ENCODE measurements around the gene PNMA3. TPM values are rescaled to one million over a fixed set of nuclear protein-coding genes. Genes with fewer than 3 reads are reported as not detected.
"Not testable (repeated sequence)": the region's sequence is repeated elsewhere in the genome, so short reads cannot be mapped to it uniquely, and the experiment has no call there.

Gene PNMA3, protein sequence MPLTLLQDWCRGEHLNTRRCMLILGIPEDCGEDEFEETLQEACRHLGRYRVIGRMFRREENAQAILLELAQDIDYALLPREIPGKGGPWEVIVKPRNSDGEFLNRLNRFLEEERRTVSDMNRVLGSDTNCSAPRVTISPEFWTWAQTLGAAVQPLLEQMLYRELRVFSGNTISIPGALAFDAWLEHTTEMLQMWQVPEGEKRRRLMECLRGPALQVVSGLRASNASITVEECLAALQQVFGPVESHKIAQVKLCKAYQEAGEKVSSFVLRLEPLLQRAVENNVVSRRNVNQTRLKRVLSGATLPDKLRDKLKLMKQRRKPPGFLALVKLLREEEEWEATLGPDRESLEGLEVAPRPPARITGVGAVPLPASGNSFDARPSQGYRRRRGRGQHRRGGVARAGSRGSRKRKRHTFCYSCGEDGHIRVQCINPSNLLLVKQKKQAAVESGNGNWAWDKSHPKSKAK
- 1.2 TPM for total RNA-seq

DNA sequence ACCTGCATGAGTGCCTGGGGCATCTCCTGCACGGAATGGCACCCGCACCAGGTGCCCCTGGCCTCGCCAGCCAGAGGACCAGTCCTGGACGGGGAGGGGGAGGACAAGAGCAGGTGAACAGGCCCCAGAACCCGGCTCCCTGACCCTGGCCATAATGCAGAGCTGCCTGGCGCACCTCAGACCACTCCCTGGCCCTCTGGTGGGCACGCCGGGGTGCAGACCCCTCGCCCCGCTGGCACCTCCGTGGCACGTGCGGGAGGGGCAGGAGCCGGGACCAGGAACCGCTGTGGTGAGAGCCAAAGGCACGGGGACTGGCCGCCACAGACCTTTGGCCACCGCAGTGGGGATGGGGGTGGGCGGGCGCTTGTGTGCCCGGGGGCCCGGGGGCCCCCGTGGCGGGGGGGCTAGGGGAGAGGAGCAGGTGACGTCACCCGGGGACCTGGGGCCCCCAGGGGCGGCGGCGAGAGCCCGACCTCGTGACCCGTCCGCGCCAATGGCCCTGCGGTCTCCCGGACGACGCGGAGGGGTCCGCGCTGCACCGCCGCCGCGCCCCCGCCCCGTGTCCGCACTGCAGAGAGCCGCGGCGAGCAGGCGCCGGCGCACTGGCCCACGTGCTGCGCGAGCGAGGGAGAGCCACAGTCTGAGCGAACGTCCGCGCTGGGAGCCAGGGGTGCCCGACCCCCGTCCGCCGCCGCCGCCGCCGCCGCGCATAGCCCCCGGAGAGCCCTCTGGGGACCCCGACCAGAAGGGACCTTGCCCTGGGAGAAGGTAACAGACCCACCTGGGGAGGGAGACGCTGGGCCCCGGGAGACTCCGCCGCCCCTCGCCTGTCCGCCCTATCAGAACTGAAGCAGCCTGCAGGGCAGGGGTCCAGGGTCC is at the start of gene PNMA3:
Gene PNMA3 (plus strand): TSS at position 600 of the 879 bp plus-strand sequence. CDS start 586 bp downstream, outside the sequence.
- no peak for DNase-seq (ENCODE audit: low spot score)

DNA sequence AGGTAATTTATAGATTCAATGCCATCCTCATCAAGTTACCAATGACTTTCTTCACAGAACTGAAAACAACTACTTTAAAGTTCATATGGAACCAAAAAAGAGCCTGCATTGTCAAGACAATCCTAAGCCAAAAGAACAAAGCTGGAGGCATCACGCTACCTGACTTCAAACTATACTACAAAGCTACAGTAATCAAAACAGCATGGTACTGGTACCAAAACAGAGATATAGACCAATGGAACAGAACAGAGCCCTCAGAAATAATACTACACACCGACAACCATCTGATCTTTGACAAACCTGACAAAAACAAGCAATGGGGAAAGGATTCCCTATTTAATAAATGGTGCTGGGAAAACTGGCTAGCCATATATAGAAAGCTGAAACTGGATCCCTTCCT is 39.1 kb upstream of the PNMA3 start:
- not testable (repeated sequence) for DNase-seq (ENCODE audit: low spot score)

DNA sequence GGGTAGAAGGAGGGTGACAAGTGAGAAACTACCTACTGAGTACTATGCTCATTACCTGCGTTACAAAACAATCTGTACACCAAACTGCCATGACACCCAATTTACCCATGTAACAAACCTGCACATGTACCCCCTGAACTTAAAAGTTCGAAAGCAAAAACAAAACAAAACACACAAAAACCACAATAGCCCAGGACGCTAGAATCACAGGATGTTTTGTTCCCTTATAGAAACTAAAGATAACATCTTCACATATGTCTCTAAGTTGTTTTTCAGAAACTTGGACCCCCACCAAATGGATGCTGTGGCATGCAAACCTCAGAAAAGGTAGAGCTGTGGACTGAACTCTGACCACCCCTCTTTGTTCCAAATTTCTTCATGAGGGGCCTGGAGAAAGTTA is 37.1 kb upstream of the PNMA3 start:
- DNase-seq (ENCODE audit: low spot score) = no peak

DNA sequence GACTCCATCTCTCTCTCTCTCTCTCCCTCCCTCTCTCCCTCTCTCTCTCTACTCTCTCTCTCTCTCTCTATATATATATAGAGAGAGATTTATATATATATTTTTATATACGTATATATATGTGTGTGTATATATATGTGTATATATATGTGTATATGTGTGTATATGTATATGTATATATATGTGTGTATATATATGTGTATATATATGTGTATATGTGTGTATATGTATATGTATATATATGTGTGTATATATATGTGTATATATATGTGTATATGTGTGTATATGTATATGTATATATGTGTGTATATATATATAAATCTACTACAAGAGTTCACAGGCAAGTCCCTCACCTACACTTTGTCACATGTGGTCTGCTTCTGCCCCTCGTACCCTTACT is 29.8 kb upstream of the PNMA3 start:
- not testable (repeated sequence) for DNase-seq (ENCODE audit: low spot score)

DNA sequence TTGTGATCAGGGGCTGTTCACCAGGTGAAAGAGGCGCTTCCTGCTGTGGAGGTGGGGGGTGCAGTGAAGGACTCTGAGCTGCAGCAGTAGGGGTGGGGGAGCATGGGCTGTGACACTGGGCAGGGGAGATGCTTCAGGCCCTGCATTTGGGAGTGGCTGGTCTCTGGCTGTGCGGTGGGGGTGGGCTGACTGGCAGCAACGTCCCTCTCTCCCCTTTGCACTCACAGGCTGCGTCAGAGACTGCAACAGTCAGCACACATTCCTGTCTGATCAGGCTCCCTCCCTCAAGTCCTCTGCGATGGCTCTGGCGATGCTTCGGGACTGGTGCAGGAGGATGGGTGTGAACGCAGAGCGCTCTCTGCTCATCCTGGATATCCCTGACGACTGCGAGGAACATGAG is 27.8 kb upstream of the PNMA3 start:
- DNase-seq (ENCODE audit: low spot score) = not testable (repeated sequence)

DNA sequence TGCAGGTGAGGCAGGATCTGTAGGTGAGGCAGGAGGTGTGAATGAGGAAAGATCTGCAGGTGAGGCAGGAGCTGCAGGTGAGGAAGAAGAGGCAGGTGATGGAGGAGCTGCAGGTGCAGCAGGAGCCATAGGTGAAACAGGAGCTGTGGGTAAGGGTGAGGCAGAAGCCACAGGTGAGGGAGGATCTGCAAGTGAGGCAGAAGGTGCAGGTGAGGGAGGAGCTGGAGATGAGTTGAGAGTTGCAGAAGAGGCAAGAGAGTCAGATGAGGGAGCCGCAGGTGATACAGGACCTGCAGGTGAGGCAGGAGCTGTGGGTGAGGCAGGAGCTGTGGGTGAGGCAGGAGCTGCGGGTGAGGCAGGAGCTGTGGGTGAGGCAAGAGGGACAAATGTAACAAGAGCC is 27.1 kb upstream of the PNMA3 start:
- no peak for DNase-seq (ENCODE audit: low spot score)

DNA sequence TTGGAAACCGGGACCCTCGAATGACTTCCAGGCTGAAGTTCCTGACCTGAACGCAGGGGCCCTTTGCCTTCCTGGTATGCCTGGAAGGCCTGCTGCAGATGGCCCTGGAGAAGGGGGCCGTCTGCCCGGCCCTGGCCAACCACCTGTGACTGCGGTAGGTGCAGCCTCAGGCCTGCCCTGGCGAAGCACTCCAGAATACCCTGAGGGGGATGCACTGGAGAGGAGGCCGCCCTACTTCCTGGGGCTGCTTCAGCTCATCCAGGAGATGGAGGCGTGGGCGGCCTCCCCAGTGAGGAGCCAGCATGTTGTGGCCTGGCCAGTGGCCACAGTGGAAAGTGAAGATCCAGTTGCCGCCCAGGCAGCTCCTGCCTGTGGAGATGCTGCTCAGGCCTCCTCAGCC is 26.4 kb upstream of the PNMA3 start:
- DNase-seq (ENCODE audit: low spot score) = no peak

DNA sequence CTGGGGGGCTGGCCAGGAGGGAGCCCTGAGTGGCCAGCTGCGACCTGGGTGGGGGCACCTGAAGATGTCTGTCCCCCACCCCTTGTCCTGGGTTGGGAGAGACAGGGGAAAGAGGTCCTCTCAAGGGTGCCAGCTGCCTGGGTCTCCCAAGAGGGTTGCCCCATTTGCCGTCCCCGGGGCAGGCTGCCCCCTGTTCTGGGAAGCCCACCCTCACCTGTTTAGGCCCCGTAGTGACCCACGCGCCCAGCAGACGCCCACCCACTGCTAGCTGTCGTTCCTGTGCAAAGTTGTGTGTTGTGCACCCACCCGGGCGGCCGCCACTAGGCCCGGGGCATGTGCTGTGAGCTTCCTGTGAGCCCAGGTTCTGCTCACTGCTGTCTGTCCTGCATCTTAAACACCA is 25.5 kb upstream of the PNMA3 start:
- DNase-seq (ENCODE audit: low spot score) = no peak

DNA sequence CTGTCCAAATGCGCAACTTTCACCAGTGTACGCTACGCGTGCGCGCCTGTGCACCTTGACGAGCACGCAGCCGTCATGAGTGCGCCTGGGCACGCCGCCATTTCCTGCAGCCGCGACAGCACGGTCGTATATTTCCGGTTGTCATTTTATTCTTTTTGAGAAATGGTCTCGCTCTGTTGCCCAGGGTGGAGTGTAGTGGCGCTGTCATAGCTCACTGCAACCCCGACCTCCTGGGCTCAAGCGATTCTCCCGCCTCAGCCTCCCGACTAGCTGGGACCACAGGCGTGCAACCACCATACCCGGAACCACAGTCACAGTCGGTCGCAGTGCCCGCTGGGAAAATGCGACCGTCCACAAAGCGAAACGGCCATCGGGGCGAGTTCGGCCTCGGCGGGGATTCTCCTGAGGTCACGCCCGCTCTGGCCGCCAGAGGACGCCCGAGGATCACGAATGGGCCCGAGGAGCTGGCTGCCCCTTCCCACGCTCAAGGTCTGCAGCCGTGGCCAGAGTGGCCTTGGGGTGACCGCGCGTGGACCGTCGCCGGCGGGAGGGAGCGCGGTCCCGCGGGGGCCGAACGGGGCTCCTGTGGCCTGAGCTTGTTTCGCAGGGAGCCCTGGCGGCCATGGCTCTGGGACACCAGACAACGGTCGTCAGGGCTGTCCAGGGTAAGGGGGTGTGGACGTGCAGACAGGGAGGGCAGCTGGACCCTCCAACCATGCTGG is 23.7 kb upstream of the PNMA3 start:
- peak; percentile 74 for DNase-seq (ENCODE audit: low spot score)

DNA sequence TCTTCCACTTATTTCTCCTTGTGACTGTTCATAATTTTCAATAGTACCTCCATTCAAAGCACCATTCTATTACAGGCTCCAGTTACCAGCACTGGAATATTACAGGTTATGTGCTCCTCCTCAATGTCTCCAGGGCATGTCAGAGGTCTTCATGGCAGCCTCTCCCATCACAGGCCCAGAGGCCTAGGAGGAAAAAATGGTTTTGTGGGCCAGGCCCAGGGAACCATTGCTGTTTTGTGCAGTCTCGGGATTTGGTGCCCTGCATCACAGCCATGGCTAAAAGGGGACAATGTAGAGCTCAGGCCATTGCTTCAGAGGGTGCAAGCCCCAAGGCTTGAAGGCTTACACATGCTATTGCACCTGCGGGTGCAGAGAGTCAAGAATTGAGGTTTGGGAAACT is 7.2 kb upstream of the PNMA3 start:
- DNase-seq (ENCODE audit: low spot score) = no peak

DNA sequence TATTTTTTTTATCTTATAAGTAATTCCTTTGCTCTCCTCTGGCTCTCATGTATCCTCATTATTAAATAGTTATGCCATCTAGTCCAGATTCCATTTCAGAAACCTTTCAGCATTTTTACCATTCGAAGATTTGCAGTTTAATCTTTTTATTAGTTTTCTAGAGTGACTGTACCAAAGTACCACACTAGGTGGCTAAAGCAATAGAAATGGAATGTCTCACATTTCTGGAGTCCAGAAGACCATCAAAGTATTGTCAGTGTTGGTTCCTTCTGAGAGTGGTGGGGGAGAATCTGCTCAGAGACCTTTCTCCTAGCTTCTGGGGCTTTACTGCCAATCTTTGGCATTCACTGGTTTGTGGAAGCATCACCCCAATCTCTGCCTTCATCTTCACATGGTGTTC is 3.7 kb upstream of the PNMA3 start:
- no peak for DNase-seq (ENCODE audit: low spot score)

DNA sequence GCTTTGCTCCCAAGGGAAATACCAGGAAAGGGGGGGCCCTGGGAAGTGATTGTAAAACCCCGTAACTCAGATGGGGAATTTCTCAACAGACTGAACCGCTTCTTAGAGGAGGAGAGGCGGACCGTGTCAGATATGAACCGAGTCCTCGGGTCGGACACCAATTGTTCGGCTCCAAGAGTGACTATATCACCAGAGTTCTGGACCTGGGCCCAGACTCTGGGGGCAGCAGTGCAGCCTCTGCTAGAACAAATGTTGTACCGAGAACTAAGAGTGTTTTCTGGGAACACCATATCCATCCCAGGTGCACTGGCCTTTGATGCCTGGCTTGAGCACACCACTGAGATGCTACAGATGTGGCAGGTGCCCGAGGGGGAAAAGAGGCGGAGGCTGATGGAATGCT is 1.0 kb downstream of the PNMA3 start:
- DNase-seq (ENCODE audit: low spot score) = no peak

DNA sequence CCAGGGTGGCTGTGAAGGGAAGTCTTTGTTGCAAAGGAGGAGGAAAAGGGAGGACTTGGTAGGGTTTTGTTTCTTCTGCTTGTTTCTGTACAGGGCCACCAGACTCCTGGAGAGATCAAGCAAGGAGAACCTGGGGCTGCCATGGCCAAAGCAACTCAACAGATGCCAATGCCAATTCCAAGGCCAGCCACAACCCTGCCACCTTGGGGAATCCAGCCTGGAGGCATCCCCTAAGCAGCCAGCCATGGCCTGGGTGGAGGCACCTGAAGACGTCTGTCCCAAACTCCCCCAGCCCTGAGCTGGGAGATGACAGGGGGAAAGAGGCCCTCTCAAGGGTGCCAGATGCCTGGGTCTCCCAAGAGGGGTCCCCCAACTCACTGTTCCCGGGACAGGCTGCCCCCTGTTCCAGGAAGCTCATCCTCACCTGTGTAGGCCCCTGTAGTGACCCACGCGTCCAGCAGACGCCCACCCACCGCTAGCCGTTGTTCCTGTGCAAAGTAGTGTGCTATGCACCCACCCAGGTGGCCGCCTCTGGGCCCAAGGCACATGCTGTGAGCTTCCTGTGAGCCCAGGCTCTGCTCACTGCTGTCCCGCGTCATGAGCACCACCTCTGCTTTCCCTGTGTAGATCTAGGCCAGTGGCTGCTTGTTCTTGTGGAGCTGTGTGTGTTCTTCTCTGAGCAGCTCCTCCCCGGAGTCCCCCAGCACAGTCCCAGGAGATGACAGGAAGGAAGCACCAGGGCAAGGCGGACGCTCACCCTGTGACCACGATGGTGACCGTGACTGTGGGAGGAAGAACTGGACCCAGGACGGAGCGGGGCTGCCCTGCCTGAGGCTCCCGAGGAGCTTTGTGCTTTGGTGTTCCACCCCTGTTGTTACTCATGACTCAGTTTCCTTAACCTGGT is 3.2 kb downstream of the PNMA3 start:
- DNase-seq (ENCODE audit: low spot score) = no peak

DNA sequence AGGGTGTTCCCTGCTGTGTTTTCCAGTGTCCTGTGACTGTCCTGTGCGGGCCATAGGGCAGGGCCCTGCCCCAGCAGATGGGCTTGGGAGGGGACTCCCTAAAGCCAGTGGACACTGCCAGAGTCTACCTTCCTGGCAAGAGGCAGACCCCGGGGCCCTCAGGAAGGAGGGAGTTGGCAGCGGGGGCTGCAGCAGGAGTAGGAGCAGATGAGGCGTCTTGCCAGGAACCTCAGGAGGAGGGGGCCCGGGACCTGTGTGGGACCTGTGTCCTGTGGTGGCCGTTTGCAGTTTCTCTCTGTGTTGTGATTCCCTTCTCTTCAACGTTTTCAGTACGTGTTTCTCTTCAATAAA is 3.8 kb downstream of the PNMA3 start:
- no peak for DNase-seq (ENCODE audit: low spot score)

DNA sequence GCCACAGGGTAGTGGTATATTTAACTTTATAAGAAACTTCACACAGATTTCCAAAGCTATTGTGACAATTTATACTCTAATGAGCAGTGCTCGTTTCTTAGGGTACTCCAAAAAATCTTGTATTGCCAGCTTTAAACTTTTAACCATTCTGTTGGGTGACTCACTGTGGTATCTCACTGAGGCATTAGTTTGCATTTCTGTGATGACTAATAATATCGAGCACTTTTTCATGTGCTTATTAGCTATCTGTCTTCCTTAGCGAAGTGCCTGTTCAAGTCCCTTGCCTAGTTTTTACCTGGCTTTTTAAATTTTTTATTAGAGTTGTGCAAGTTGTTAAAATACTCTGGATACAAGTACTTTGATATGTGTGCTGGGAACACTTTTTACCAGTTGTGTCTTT is 5.5 kb downstream of the PNMA3 start:
- DNase-seq (ENCODE audit: low spot score) = no peak

DNA sequence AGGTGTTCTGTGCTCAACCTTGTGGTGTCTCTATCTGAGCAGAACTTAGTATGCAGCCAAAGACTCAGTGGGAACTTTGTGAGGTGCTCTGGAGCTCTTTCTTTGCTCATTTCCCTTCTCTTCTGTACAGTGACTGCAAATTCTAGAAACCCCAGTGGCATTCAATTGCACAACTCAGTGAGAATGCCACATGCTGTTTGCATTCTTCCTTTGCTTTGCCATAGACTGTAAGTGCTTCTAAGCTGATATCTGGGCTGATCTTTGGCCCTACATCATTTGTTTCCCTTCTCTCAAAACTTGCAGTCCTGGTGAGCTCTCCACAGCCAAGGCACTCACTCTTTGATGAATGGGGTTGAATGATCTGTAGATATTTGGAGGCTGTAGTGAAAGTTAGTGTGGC is 7.0 kb downstream of the PNMA3 start:
- no peak for DNase-seq (ENCODE audit: low spot score)

DNA sequence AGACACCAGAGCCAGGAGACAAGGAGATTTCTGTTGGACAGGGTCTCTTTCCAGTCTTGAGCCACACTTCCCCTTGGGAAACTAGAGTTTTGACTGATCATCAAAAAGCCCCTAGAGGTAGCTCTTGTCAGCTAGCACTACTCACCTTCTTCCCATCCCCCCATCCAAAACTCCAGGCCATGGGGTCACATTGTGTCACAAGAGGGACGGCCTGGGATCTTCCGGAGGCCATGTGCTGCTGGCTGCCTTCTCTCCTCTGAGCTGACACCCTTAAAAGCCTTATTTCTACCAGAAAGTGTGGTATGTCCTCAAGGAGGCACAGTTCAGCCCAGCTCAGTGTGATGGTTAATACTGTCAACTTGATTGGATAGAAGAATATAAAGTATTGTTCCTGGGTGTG is 7.8 kb downstream of the PNMA3 start:
- no peak for DNase-seq (ENCODE audit: low spot score)

DNA sequence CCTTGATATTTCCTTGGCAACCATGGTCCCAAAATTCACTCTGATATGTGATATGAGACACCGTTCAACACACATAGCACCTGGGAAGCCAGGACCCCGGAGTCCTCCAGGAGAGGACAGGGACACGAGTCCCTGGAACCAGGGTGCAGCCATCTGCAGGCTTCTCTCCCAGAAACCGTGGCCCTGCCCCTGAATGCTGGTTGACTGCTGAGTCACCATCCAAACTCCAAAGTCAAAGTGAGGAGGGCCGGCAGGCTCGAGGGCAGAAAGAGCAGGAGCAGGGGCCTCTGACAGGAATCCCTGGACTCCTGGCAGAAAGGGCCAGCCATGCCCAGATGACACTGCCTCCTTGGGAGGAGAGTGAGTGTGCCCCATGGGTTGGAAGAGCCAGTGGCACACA is 9.1 kb downstream of the PNMA3 start:
- no peak for DNase-seq (ENCODE audit: low spot score)

DNA sequence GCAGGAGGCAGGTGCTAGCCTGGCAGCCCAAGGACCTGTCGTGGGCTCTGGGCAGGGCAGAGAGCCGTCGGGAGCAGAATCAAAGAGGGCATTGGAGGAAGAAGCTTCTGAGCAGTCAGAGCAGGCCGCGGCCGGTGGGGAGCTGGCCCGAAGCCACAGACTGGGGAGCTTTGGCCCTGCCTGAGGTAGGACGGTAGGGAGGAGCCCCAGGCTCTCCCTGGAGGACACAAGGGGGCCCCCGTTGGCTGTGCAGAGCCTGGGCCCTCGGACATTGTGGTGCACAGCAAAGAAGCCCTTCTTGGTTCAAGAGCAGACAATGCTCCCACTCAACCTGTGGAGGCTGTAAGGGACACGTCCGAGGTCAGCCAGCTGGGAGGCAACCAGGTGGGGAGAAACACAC is 10.1 kb downstream of the PNMA3 start:
- not testable (repeated sequence) for DNase-seq (ENCODE audit: low spot score)

DNA sequence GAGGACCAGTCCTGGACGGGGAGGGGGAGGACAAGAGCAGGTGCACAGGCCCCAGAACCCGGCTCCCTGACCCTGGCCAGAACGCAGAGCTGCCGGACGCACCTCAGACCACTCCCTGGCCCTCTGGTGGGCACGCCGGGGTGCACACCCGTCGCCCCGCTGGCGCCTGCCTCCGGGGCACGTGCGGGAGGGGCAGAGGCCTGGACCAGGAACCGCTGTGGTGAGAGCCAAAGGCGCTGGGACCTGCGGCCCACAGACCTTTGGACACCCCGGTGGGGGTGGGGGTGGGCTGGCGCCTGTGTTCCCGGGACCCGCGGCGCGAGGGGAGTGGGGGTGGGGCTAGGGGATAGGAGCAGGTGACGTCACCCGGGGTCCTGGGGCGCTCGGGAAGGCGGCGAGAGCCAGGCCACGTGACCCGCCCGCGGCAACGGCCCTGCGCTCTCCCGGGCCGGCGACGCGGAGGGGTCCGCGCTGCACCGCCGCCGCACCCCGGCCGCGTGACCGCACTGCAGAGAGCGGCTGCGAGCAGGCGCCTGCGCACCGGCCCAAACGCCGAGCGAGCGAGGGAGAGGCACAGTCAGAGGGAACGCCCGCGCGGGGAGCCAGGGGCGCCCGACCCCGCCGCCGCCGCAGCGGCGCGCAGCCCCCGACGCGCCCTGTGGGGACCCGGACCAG is 15.8 kb downstream of the PNMA3 start, which contains the start of gene PNMA6A:
Gene PNMA6A (plus strand): TSS at position 546 of the 675 bp plus-strand sequence. CDS start 609 bp downstream, outside the sequence.
- DNase-seq (ENCODE audit: low spot score) = not testable (repeated sequence)
